ENCODE measurements around the gene WSCD2. TPM values are rescaled to one million over a fixed set of nuclear protein-coding genes. Genes with fewer than 3 reads are reported as not detected.

WSCD2 gene
- total RNA-seq, 1 experiment from 2014 or later = not detected

DNA sequence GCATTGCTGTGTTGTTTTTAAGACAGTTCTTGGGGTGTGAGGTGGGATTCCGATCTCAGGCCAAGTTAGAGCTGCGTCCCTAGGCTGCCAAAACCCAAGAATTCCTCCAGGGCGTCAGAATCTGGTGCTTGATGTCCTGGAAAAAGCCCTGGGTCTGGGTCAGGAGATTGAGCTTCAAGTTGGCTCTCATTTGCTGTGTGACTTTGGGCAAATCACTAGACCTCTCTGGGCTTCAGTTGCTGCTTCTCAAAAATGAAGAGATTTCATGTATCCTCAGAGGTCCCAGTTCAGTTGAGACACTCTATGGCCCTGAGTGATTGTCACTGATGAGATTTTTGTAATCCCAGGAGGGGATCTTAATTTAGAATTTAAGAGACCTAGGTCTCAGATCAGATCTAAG lies 1.9 kb downstream of the WSCD2 start:
- Histone ChIP-seq H3K27me3 (replicated peaks; ENCODE audit: control insufficient read depth, insufficient read depth, low read length) (no peaks in the 10 kb centered on the region; the same call in 1 of the 2 replicates), H3K9me3 (no peaks in the 10 kb centered on the region), H3K4me1 (no peaks in the 10 kb centered on the region), H3K36me3 (ENCODE audit: control insufficient read depth, insufficient read depth, low read length) (no peaks in the 10 kb centered on the region), H3K4me3 (ENCODE audit: low read depth, low read length) (no peak overlapping the region)
- no peak for DNase-seq
- no peak overlapping the region for H3K27ac Mint-ChIP-seq (ENCODE audit: unreplicated experiment)
- TF ChIP-seq, protein P1, sequence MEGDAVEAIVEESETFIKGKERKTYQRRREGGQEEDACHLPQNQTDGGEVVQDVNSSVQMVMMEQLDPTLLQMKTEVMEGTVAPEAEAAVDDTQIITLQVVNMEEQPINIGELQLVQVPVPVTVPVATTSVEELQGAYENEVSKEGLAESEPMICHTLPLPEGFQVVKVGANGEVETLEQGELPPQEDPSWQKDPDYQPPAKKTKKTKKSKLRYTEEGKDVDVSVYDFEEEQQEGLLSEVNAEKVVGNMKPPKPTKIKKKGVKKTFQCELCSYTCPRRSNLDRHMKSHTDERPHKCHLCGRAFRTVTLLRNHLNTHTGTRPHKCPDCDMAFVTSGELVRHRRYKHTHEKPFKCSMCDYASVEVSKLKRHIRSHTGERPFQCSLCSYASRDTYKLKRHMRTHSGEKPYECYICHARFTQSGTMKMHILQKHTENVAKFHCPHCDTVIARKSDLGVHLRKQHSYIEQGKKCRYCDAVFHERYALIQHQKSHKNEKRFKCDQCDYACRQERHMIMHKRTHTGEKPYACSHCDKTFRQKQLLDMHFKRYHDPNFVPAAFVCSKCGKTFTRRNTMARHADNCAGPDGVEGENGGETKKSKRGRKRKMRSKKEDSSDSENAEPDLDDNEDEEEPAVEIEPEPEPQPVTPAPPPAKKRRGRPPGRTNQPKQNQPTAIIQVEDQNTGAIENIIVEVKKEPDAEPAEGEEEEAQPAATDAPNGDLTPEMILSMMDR (IDR thresholded peaks at IDR 0.05; ENCODE audit: insufficient read depth in 1 of 2, low read depth in 1 of 2, low read length in 1 of 2, severe bottlenecking in 1 of 2, unreplicated experiment in 1 of 2) = no peak
- no peaks in the 10 kb centered on the region for H3K9me3 Mint-ChIP-seq (ENCODE audit: unreplicated experiment)
- H3K4me3 Mint-ChIP-seq (ENCODE audit: unreplicated experiment) = no peak overlapping the region
- POLR2A ChIA-PET = no interaction called here
- CTCF ChIA-PET = no interaction called here
- no TSS peak for BruUV-seq (replicated peaks)
- H3K27me3 Mint-ChIP-seq (ENCODE audit: insufficient read depth, unreplicated experiment) = peaks cover 23% of the 10 kb centered on the region
- no peaks in the 10 kb centered on the region for H3K4me1 Mint-ChIP-seq (ENCODE audit: low read depth, unreplicated experiment)
- intact Hi-C loops (cut with micrococcal nuclease; ENCODE audit: unreplicated experiment) = no loop called here
- no peaks in the 10 kb centered on the region for H3K36me3 Mint-ChIP-seq (ENCODE audit: insufficient read depth, unreplicated experiment)

DNA sequence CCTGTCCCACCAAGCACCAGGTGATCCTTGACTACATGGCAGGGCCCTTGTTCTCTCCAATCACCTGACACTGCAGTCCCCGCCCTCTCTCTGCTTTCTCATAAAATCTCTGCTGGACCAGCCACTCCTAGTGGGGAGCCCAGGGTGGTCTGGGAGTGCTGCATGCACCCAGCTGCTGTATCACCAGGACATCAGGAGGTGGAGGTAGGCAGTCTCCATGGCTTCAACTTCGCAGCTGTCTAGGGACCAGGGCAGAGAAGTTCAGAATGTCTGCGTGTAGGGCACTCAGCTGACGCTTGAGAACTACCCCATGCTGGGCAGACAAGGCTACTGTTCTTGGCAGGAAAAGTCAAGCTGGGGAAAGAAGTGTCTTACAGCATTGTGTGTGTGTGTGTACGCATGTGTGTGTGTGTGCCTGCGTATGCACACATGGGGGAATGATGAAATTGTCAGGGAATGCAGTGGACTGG lies 2.6 kb downstream of the WSCD2 start:
- Histone ChIP-seq H3K9me3 (no peaks in the 10 kb centered on the region), H3K4me3 (ENCODE audit: low read depth, low read length) (no peak overlapping the region), H3K36me3 (ENCODE audit: control insufficient read depth, insufficient read depth, low read length) (no peaks in the 10 kb centered on the region), H3K4me1 (no peaks in the 10 kb centered on the region), H3K27me3 (replicated peaks; ENCODE audit: control insufficient read depth, insufficient read depth, low read length) (no peaks in the 10 kb centered on the region; the same call in 1 of the 2 replicates)
- no peak for DNase-seq
- Mint-ChIP-seq H3K36me3 (ENCODE audit: insufficient read depth, unreplicated experiment) (no peaks in the 10 kb centered on the region), H3K27ac (ENCODE audit: unreplicated experiment) (no peak overlapping the region), H3K4me1 (ENCODE audit: low read depth, unreplicated experiment) (no peaks in the 10 kb centered on the region), H3K27me3 (ENCODE audit: insufficient read depth, unreplicated experiment) (peaks cover 23% of the 10 kb centered on the region), H3K4me3 (ENCODE audit: unreplicated experiment) (no peak overlapping the region), H3K9me3 (ENCODE audit: unreplicated experiment) (no peaks in the 10 kb centered on the region)
- TF ChIP-seq, protein P1 (IDR thresholded peaks at IDR 0.05; ENCODE audit: insufficient read depth in 1 of 2, low read depth in 1 of 2, low read length in 1 of 2, severe bottlenecking in 1 of 2, unreplicated experiment in 1 of 2) = no peak
- intact Hi-C loops (cut with micrococcal nuclease; ENCODE audit: unreplicated experiment) = no loop called here
- CTCF ChIA-PET = no interaction called here
- POLR2A ChIA-PET = no interaction called here
- BruUV-seq (replicated peaks) = no TSS peak

DNA sequence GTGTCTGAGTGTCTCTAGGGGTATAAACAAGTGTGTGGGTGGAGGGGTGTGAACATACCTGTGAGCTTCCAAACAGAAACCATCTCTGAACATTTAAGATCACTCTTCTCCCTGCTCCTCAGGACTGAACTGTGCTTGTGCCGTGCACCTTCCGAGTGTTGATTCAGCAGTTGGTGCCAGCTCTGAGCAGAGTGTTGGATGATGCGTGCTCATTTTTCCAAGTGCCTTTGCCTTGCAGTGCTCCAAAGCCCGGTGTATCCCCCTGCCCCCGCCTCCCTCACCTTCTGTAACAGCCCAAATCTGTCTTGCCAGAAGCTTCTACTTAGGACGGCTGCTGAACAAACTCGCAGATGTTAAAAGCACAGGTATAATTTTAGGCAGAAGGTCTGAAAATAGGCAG lies 4.4 kb downstream of the WSCD2 start:
- H3K27me3 Mint-ChIP-seq (ENCODE audit: insufficient read depth, unreplicated experiment) = peaks cover 15% of the 10 kb centered on the region
- H3K4me1 Mint-ChIP-seq (ENCODE audit: low read depth, unreplicated experiment) = no peaks in the 10 kb centered on the region
- no peaks in the 10 kb centered on the region for H3K36me3 ChIP-seq (ENCODE audit: control insufficient read depth, insufficient read depth, low read length)
- no TSS peak for BruUV-seq (replicated peaks)
- H3K9me3 Mint-ChIP-seq (ENCODE audit: unreplicated experiment) = no peaks in the 10 kb centered on the region
- no peak overlapping the region for H3K27ac Mint-ChIP-seq (ENCODE audit: unreplicated experiment)
- TF ChIP-seq, protein P1 (IDR thresholded peaks at IDR 0.05; ENCODE audit: insufficient read depth in 1 of 2, low read depth in 1 of 2, low read length in 1 of 2, severe bottlenecking in 1 of 2, unreplicated experiment in 1 of 2) = no peak
- H3K27me3 ChIP-seq (replicated peaks; ENCODE audit: control insufficient read depth, insufficient read depth, low read length) = no peaks in the 10 kb centered on the region; the same call in 1 of the 2 replicates
- H3K4me3 ChIP-seq (ENCODE audit: low read depth, low read length) = no peak overlapping the region
- CTCF ChIA-PET = no interaction called here
- POLR2A ChIA-PET = no interaction called here
- H3K4me3 Mint-ChIP-seq (ENCODE audit: unreplicated experiment) = no peak overlapping the region
- H3K36me3 Mint-ChIP-seq (ENCODE audit: insufficient read depth, unreplicated experiment) = no peaks in the 10 kb centered on the region
- no peak for DNase-seq
- intact Hi-C loops (cut with micrococcal nuclease; ENCODE audit: unreplicated experiment) = no loop called here
- H3K9me3 ChIP-seq = no peaks in the 10 kb centered on the region
- no peaks in the 10 kb centered on the region for H3K4me1 ChIP-seq
